HUDEP-2 (cell line): Measurements from ENCODE around the gene NPAS3.

Experiments
- DNase-seq, 76 experiments: peaks; one replicate each; lab custom pipeline; 2025; ENCODE audit not compliant: unreplicated experiment in 76 of 76; lab: John Stamatoyannopoulos, UW

The NPAS3 gene

GRCh38 chr14:33492491-33492890, 553.8 kb downstream of the NPAS3 start:
- no peak for DNase-seq

GRCh38 chr14:33493266-33493665, 554.6 kb downstream of the NPAS3 start:
- DNase-seq: no peak

- DNase-seq: no peak
Observed at GRCh38 chr14:33493990-33494389, 555.3 kb downstream of the NPAS3 start.

GRCh38 chr14:33499687-33500086, 561.0 kb downstream of the NPAS3 start:
- no peak for DNase-seq

- no peak for DNase-seq
Observed at GRCh38 chr14:33504246-33505099, 565.8 kb downstream of the NPAS3 start.

GRCh38 chr14:33505266-33505962, 566.7 kb downstream of the NPAS3 start:
- no peak for DNase-seq

GRCh38 chr14:33505963-33506329, 567.3 kb downstream of the NPAS3 start:
- DNase-seq: no peak

GRCh38 chr14:33508126-33509062, 569.7 kb downstream of the NPAS3 start:
- DNase-seq: no peak

GRCh38 chr14:33509454-33509853, 570.8 kb downstream of the NPAS3 start:
- no peak for DNase-seq

- no peak for DNase-seq
Observed at GRCh38 chr14:33510063-33510481, 571.4 kb downstream of the NPAS3 start.

- DNase-seq: no peak
Observed at GRCh38 chr14:33510991-33511390, 572.3 kb downstream of the NPAS3 start.

- DNase-seq: no peak
Observed at GRCh38 chr14:33511851-33512640, 573.4 kb downstream of the NPAS3 start.

- no peak for DNase-seq
Observed at GRCh38 chr14:33515441-33515840, 576.8 kb downstream of the NPAS3 start.

- no peak for DNase-seq
Observed at GRCh38 chr14:33515899-33516298, 577.2 kb downstream of the NPAS3 start.

GRCh38 chr14:33516898-33517436, 578.3 kb downstream of the NPAS3 start:
- no peak for DNase-seq

GRCh38 chr14:33521192-33521591, 582.5 kb downstream of the NPAS3 start:
- no peak for DNase-seq

- no peak for DNase-seq
Observed at GRCh38 chr14:33524244-33524643, 585.6 kb downstream of the NPAS3 start.

GRCh38 chr14:33525626-33526025, 586.9 kb downstream of the NPAS3 start:
- no peak for DNase-seq

- no peak for DNase-seq
Observed at GRCh38 chr14:33527023-33527634, 588.5 kb downstream of the NPAS3 start.

- no peak for DNase-seq
Observed at GRCh38 chr14:33528655-33529054, 590.0 kb downstream of the NPAS3 start.
